ENCODE results near the gene LDHD. TPM values are rescaled to one million over a fixed set of nuclear protein-coding genes. Genes with fewer than 3 reads are reported as not detected.

LDHD gene
- total and polyA plus RNA-seq, 3 experiments from 2014 or later, result 0.10 TPM; not detected in 2

DNA sequence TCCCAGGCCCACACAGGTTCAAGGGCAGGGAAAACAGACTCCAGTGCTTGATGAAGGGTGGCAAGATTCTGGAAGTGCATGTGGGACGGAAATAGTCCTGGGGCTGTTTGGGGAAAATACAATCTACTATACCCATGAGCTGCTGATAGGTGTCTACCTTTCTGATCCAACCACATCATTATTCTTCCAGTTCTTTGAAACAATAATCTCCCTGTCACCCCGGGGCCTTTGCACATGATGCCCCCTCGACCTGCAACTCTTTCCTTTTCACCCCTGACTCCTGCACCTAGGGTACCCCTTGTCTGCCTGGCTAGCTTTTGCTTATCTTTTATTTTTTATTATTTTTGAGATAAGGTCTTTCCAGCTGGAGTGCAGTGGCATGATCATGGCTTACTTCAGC lies 45.0 kb downstream of the LDHD start:
- Mint-ChIP-seq H3K4me3 (no peak overlapping the region), H3K36me3 (no peaks in the 10 kb centered on the region), H3K4me1 (peaks cover 32 to 48% (median 42%) of the 10 kb centered on the region in 3 donors), H3K27me3 (peaks cover 0 to 3% of the 10 kb centered on the region in 2 donors), H3K27ac (no peak overlapping the region), H3K9me3 (no peaks in the 10 kb centered on the region)
- no peak for DNase-seq
- CTCF ChIA-PET, result interaction anchor here (1.5 kb wide), 1 partner anchor 73 kb away, joined by 3 read pairs; the partner anchor contains the start of gene ZNRF1
- Histone ChIP-seq H3K36me3 (ENCODE audit: insufficient read depth, low read length) (no peaks in the 10 kb centered on the region), H3K4me1 (ENCODE audit: insufficient read depth, low read length) (peaks cover 29% of the 10 kb centered on the region), H3K9me3 (ENCODE audit: low read length) (no peaks in the 10 kb centered on the region), H3K4me3 (ENCODE audit: low read length) (no peak overlapping the region), H3K27ac (ENCODE audit: low read depth, low read length) (no peak overlapping the region), H3K27me3 (ENCODE audit: insufficient read depth, low read length, poor library complexity, severe bottlenecking) (no peaks in the 10 kb centered on the region)
- POLR2A ChIA-PET, result no interaction called here

DNA sequence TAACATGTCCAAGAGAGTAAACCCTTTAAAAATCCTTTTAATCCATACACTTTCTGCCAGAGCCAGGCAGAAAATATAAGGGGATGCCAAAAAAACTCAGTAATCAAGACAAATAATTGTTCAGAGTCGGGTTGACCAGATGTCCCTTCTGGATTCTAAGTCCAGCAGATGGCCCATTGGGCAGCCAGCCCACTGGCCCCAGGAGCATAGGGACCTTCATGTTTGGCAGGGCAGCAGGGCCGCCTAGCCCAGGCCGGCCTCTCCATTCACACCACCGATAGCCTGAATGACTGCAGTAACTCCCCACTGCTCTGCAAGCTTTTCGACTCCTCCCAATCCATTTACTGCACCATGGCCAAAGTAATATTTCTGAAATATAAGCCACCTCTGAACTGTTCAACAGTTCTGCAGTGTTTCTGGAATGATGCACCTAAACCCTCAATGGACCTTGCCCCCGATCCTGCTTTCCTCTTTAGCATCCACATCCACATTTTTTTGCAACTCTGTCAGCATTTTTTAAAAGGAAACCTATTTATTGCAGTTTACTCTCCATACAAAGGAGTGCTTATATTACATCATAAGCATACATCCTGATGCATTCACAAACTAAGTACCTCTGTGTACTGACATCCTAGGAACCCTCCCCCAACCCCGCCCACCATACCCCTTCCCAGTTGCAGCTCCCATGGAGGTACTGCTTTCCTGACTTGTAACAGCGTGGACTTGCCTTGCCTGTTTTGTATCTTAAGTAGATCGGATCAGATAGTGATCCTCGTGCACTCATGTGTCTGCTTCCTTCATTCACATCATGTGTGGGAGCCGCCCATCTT lies 46.4 kb downstream of the LDHD start:
- DNase-seq, result no peak
- no peak overlapping the region for H3K4me3 Mint-ChIP-seq
- H3K9me3 ChIP-seq (ENCODE audit: low read length), result no peaks in the 10 kb centered on the region
- H3K4me3 ChIP-seq (ENCODE audit: low read length), result no peak overlapping the region
- H3K4me1 ChIP-seq (ENCODE audit: insufficient read depth, low read length), result peaks cover 15% of the 10 kb centered on the region
- no peaks in the 10 kb centered on the region for H3K9me3 Mint-ChIP-seq
- peak overlapping the region in 1 of 8 donors; percentile 0 for H3K27ac Mint-ChIP-seq
- H3K36me3 ChIP-seq (ENCODE audit: insufficient read depth, low read length), result no peaks in the 10 kb centered on the region
- peaks cover 26 to 44% (median 35%) of the 10 kb centered on the region in 3 donors for H3K4me1 Mint-ChIP-seq
- POLR2A ChIA-PET, result no interaction called here
- H3K27me3 Mint-ChIP-seq, result peaks cover 0 to 3% of the 10 kb centered on the region in 2 donors
- no peaks in the 10 kb centered on the region for H3K27me3 ChIP-seq (ENCODE audit: insufficient read depth, low read length, poor library complexity, severe bottlenecking)
- CTCF ChIA-PET, result no interaction called here
- no peaks in the 10 kb centered on the region for H3K36me3 Mint-ChIP-seq
- peak overlapping the region; percentile 45 for H3K27ac ChIP-seq (ENCODE audit: low read depth, low read length)

GRCh38 chr16:75068085-75069031 lies 48.2 kb downstream of the LDHD start:
- no peaks in the 10 kb centered on the region for H3K27me3 ChIP-seq (ENCODE audit: insufficient read depth, low read length, poor library complexity, severe bottlenecking)
- no peaks in the 10 kb centered on the region for H3K36me3 ChIP-seq (ENCODE audit: insufficient read depth, low read length)
- peaks cover 16% of the 10 kb centered on the region for H3K4me1 ChIP-seq (ENCODE audit: insufficient read depth, low read length)
- Mint-ChIP-seq H3K4me1 (peaks cover 27 to 44% (median 32%) of the 10 kb centered on the region in 3 donors), H3K4me3 (no peak overlapping the region), H3K9me3 (no peaks in the 10 kb centered on the region), H3K27me3 (no peaks in the 10 kb centered on the region), H3K36me3 (no peaks in the 10 kb centered on the region), H3K27ac (no peak overlapping the region)
- no peak for DNase-seq
- POLR2A ChIA-PET, result interaction anchor here (0.7 kb wide), 1 partner anchor 271 kb away, joined by 5 read pairs; no protein-coding TSS in a partner anchor
- H3K4me3 ChIP-seq (ENCODE audit: low read length), result no peak overlapping the region
- no peaks in the 10 kb centered on the region for H3K9me3 ChIP-seq (ENCODE audit: low read length)
- H3K27ac ChIP-seq (ENCODE audit: low read depth, low read length), result no peak overlapping the region
- CTCF ChIA-PET, result interaction anchor here (1.4 kb wide), 1 partner anchor 43 kb away, joined by 6 read pairs; no protein-coding TSS in a partner anchor

GRCh38 chr16:75066861-75067447 lies 49.6 kb downstream of the LDHD start:
- H3K4me3 Mint-ChIP-seq, result peak overlapping the region in 1 of 7 donors; percentile 7
- no peaks in the 10 kb centered on the region for H3K9me3 ChIP-seq (ENCODE audit: low read length)
- no peaks in the 10 kb centered on the region for H3K36me3 Mint-ChIP-seq
- peaks cover 22% of the 10 kb centered on the region for H3K4me1 ChIP-seq (ENCODE audit: insufficient read depth, low read length)
- H3K4me1 Mint-ChIP-seq, result peaks cover 26 to 41% (median 31%) of the 10 kb centered on the region in 3 donors
- POLR2A ChIA-PET, result no interaction called here
- H3K27ac Mint-ChIP-seq, result peak overlapping the region in 2 of 8 donors; percentile 36 to 55
- H3K36me3 ChIP-seq (ENCODE audit: insufficient read depth, low read length), result no peaks in the 10 kb centered on the region
- CTCF ChIA-PET, result no interaction called here
- no peaks in the 10 kb centered on the region for H3K27me3 ChIP-seq (ENCODE audit: insufficient read depth, low read length, poor library complexity, severe bottlenecking)
- no peaks in the 10 kb centered on the region for H3K27me3 Mint-ChIP-seq
- DNase-seq, result no peak
- H3K27ac ChIP-seq (ENCODE audit: low read depth, low read length), result no peak overlapping the region
- no peaks in the 10 kb centered on the region for H3K9me3 Mint-ChIP-seq
- H3K4me3 ChIP-seq (ENCODE audit: low read length), result no peak overlapping the region

DNA sequence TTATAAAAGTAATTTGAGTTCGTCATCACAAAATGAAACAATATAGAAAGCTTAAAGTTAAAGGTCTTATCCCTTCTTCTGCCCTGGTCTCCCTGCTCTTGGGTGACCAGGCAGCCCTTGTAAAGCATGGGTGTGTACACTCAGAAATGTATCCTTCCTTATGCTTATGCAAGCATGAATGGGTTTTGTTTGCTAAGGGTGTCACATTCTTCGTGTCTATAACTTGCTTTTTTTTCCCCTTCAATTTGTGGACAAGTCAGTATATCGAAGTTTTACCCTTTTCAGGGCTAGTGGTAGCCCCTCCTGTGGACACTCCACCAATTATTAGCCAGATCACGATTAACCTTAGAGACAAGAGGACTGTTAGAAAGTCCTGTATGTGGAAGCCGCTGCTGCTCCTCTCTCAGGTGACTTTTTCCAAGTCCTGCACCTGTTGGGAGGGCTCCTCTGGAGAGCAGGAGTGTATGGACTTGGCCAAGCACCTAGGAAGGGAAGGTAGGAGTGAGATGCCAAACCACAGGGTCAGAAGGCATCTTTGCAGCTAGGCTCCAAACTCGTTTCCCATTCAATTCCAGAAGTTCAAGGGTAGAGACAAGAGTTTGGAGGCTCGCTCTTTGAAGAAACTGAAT lies 50.9 kb downstream of the LDHD start:
- Mint-ChIP-seq H3K36me3 (no peaks in the 10 kb centered on the region), H3K27me3 (no peaks in the 10 kb centered on the region), H3K4me3 (peak overlapping the region; percentile 27 to 91 (median 82)), H3K9me3 (no peaks in the 10 kb centered on the region), H3K27ac (peak overlapping the region; percentile 25 to 95 (median 95)), H3K4me1 (peaks cover 26 to 41% (median 29%) of the 10 kb centered on the region in 3 donors)
- no peaks in the 10 kb centered on the region for H3K36me3 ChIP-seq (ENCODE audit: insufficient read depth, low read length)
- H3K27ac ChIP-seq (ENCODE audit: low read depth, low read length), result peak overlapping the region; percentile 57
- no peaks in the 10 kb centered on the region for H3K27me3 ChIP-seq (ENCODE audit: insufficient read depth, low read length, poor library complexity, severe bottlenecking)
- peaks cover 22% of the 10 kb centered on the region for H3K4me1 ChIP-seq (ENCODE audit: insufficient read depth, low read length)
- H3K4me3 ChIP-seq (ENCODE audit: low read length), result no peak overlapping the region
- no peak for DNase-seq
- CTCF ChIA-PET, result interaction anchor here (0.8 to 2.5 kb wide), 2 partner anchors 8 to 46 kb away, joined by 3 to 9 read pairs; no protein-coding TSS in a partner anchor
- POLR2A ChIA-PET, result no interaction called here
- no peaks in the 10 kb centered on the region for H3K9me3 ChIP-seq (ENCODE audit: low read length)

DNA sequence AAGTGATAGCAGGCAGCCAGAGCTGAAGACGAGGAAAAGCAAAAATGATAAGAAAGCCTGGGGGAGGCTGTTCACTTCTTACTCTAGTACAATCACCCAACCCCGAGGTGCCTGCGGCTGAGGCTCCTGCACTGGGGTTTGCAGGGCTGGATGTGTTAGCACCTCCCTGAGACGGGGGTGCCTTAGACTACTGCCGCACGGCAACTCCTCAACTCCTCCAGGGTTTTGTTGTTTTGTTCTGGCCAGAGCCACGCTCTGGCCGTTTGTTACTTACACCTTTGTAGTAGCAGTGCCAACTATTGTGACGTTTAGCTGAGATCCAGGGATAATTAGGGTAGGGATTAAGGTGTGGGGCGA lies 51.5 kb downstream of the LDHD start:
- no peaks in the 10 kb centered on the region for H3K9me3 ChIP-seq (ENCODE audit: low read length)
- H3K4me1 ChIP-seq (ENCODE audit: insufficient read depth, low read length), result peaks cover 22% of the 10 kb centered on the region
- Mint-ChIP-seq H3K4me1 (peaks cover 26 to 41% (median 26%) of the 10 kb centered on the region in 3 donors), H3K36me3 (no peaks in the 10 kb centered on the region), H3K4me3 (peak overlapping the region; percentile 71 to 91 (median 83)), H3K9me3 (no peaks in the 10 kb centered on the region), H3K27ac (peak overlapping the region; percentile 25 to 95 (median 95)), H3K27me3 (no peaks in the 10 kb centered on the region)
- H3K27me3 ChIP-seq (ENCODE audit: insufficient read depth, low read length, poor library complexity, severe bottlenecking), result no peaks in the 10 kb centered on the region
- H3K27ac ChIP-seq (ENCODE audit: low read depth, low read length), result peak overlapping the region; percentile 57
- ChIA-PET CTCF (interaction anchor here (0.6 to 2.5 kb wide), 3 partner anchors 9 to 552 kb away, joined by 3 to 9 read pairs (median 3); no protein-coding TSS in a partner anchor), POLR2A (interaction anchor here (0.7 kb wide), 1 partner anchor 29 kb away, joined by 4 read pairs; no protein-coding TSS in a partner anchor)
- DNase-seq, result peak; percentile 16 to 56 (median 23)
- H3K4me3 ChIP-seq (ENCODE audit: low read length), result peak overlapping the region; percentile 48
- H3K36me3 ChIP-seq (ENCODE audit: insufficient read depth, low read length), result no peaks in the 10 kb centered on the region

- H3K4me3 Mint-ChIP-seq, result peak overlapping the region; percentile 71 to 91 (median 83)
- no peaks in the 10 kb centered on the region for H3K36me3 Mint-ChIP-seq
- no peaks in the 10 kb centered on the region for H3K27me3 ChIP-seq (ENCODE audit: insufficient read depth, low read length, poor library complexity, severe bottlenecking)
- H3K4me1 ChIP-seq (ENCODE audit: insufficient read depth, low read length), result peaks cover 22% of the 10 kb centered on the region
- peak overlapping the region; percentile 25 to 95 (median 95) for H3K27ac Mint-ChIP-seq
- H3K9me3 ChIP-seq (ENCODE audit: low read length), result no peaks in the 10 kb centered on the region
- no peaks in the 10 kb centered on the region for H3K36me3 ChIP-seq (ENCODE audit: insufficient read depth, low read length)
- H3K4me3 ChIP-seq (ENCODE audit: low read length), result peak overlapping the region; percentile 48
- peak in 1 of 5 donors; percentile 7 for DNase-seq
- peak overlapping the region; percentile 57 for H3K27ac ChIP-seq (ENCODE audit: low read depth, low read length)
- no peaks in the 10 kb centered on the region for H3K27me3 Mint-ChIP-seq
- ChIA-PET CTCF (interaction anchor here (0.6 to 2.5 kb wide), 2 partner anchors 47 to 553 kb away, joined by 3 to 9 read pairs; no protein-coding TSS in a partner anchor), POLR2A (interaction anchor here (0.7 kb wide), 1 partner anchor 30 kb away, joined by 4 read pairs; no protein-coding TSS in a partner anchor)
- no peaks in the 10 kb centered on the region for H3K9me3 Mint-ChIP-seq
- peaks cover 25 to 41% (median 26%) of the 10 kb centered on the region in 3 donors for H3K4me1 Mint-ChIP-seq
Observed at GRCh38 chr16:75064403-75065148, 52.0 kb downstream of the LDHD start.
